Measurements from ENCODE around the gene PRKAR2A.

DNA sequence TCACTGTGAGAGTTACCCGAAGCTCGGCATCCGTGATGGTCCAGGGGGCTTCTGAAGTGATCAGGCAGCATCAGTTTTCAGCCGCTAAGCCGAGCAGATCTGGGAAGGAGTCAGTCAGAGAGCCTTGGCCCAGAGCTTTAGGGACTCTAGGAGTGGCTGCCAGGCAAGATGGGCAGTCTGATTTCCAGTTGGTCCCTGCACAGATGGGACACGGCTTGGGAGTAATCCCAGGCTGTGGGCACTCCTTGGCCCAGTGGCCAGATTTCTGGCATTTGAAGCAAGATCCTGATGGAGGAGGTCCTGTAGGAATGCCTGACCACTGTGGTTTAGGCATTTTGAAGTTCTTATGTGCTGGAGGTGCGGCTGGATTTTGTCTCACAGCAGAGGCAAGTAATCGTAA lies 120.2 kb downstream of the PRKAR2A start:
- TF ChIP-seq, protein P1, sequence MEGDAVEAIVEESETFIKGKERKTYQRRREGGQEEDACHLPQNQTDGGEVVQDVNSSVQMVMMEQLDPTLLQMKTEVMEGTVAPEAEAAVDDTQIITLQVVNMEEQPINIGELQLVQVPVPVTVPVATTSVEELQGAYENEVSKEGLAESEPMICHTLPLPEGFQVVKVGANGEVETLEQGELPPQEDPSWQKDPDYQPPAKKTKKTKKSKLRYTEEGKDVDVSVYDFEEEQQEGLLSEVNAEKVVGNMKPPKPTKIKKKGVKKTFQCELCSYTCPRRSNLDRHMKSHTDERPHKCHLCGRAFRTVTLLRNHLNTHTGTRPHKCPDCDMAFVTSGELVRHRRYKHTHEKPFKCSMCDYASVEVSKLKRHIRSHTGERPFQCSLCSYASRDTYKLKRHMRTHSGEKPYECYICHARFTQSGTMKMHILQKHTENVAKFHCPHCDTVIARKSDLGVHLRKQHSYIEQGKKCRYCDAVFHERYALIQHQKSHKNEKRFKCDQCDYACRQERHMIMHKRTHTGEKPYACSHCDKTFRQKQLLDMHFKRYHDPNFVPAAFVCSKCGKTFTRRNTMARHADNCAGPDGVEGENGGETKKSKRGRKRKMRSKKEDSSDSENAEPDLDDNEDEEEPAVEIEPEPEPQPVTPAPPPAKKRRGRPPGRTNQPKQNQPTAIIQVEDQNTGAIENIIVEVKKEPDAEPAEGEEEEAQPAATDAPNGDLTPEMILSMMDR (IDR thresholded peaks at IDR 0.05): no peak
- no peak for TF ChIP-seq POLR2A (IDR thresholded peaks at IDR 0.05)

Data from body of pancreas (tissue), 4 donors.